ENCODE measurements around the gene HDAC4. TPM values are rescaled to one million over a fixed set of nuclear protein-coding genes. Genes with fewer than 3 reads are reported as not detected.

HDAC4 gene
- total and polyA plus RNA-seq, 9 donors, result 10.1 to 17.6 (median 13.3) TPM

- no peak for DNase-seq
- WGBS (ENCODE audit: insufficient coverage), result 85% methylated on average over 8 of the region's 12 CpGs
- no peak overlapping the region for H3K4me3 ChIP-seq (ENCODE audit: low read length)
- H3K36me3 ChIP-seq (ENCODE audit: control insufficient read depth, insufficient read depth, low read length), result no peaks in the 10 kb centered on the region
- peaks cover 29% of the 10 kb centered on the region for H3K27me3 ChIP-seq (ENCODE audit: control insufficient read depth, insufficient read depth, low read length)
- peaks cover 7% of the 10 kb centered on the region for H3K9me3 ChIP-seq (replicated peaks; ENCODE audit: control insufficient read depth, low read depth, low read length)
- peaks cover 39% of the 10 kb centered on the region for H3K4me1 ChIP-seq (ENCODE audit: control insufficient read depth, insufficient read depth, low read length)
- H3K27ac ChIP-seq (ENCODE audit: low read length), result no peak overlapping the region
Observed at GRCh38 chr2:239000500-239001073, 400.2 kb downstream of the HDAC4 start.

- H3K36me3 ChIP-seq (ENCODE audit: control insufficient read depth, insufficient read depth, low read length), result no peaks in the 10 kb centered on the region
- H3K27ac ChIP-seq (ENCODE audit: low read length), result no peak overlapping the region
- no peak overlapping the region for H3K4me3 ChIP-seq (ENCODE audit: low read length)
- peaks cover 7% of the 10 kb centered on the region for H3K9me3 ChIP-seq (replicated peaks; ENCODE audit: control insufficient read depth, low read depth, low read length)
- DNase-seq, result no peak
- H3K27me3 ChIP-seq (ENCODE audit: control insufficient read depth, insufficient read depth, low read length), result peaks cover 26% of the 10 kb centered on the region
- peaks cover 37% of the 10 kb centered on the region for H3K4me1 ChIP-seq (ENCODE audit: control insufficient read depth, insufficient read depth, low read length)
- 93% methylated on average over 5 of the region's 6 CpGs for WGBS (ENCODE audit: insufficient coverage)
Observed at GRCh38 chr2:239000089-239000488, 400.7 kb downstream of the HDAC4 start.

- Histone ChIP-seq H3K27ac (ENCODE audit: low read length) (no peak overlapping the region), H3K9me3 (replicated peaks; ENCODE audit: control insufficient read depth, low read depth, low read length) (peaks cover 10% of the 10 kb centered on the region), H3K4me1 (ENCODE audit: control insufficient read depth, insufficient read depth, low read length) (peaks cover 34% of the 10 kb centered on the region), H3K4me3 (ENCODE audit: low read length) (no peak overlapping the region), H3K27me3 (ENCODE audit: control insufficient read depth, insufficient read depth, low read length) (peaks cover 23% of the 10 kb centered on the region), H3K36me3 (ENCODE audit: control insufficient read depth, insufficient read depth, low read length) (no peaks in the 10 kb centered on the region)
- WGBS (ENCODE audit: insufficient coverage), result 16% methylated on average over 4 of the region's 10 CpGs
- peak; percentile 51 for DNase-seq
Observed at GRCh38 chr2:238999291-238999741, 401.5 kb downstream of the HDAC4 start.

- Histone ChIP-seq H3K4me3 (ENCODE audit: low read length) (no peak overlapping the region), H3K27me3 (ENCODE audit: control insufficient read depth, insufficient read depth, low read length) (peaks cover 18% of the 10 kb centered on the region), H3K27ac (ENCODE audit: low read length) (no peak overlapping the region), H3K4me1 (ENCODE audit: control insufficient read depth, insufficient read depth, low read length) (peaks cover 28% of the 10 kb centered on the region), H3K9me3 (replicated peaks; ENCODE audit: control insufficient read depth, low read depth, low read length) (peaks cover 10% of the 10 kb centered on the region), H3K36me3 (ENCODE audit: control insufficient read depth, insufficient read depth, low read length) (no peaks in the 10 kb centered on the region)
- peak; percentile 37 for DNase-seq
- WGBS (ENCODE audit: insufficient coverage), result 11% methylated on average over 2 of the region's 6 CpGs
Observed at GRCh38 chr2:238998801-238999200, 402.0 kb downstream of the HDAC4 start.

Measured in muscle of leg (tissue), 11 donors.